ENCODE data around the gene RAB6A.
A peak's percentile ranks its signal among the peaks of the same experiment; 100 is the strongest.
"Not testable (repeated sequence)": the region's sequence is repeated elsewhere in the genome, so short reads cannot be mapped to it uniquely, and the experiment has no call there.

Gene RAB6A

DNA sequence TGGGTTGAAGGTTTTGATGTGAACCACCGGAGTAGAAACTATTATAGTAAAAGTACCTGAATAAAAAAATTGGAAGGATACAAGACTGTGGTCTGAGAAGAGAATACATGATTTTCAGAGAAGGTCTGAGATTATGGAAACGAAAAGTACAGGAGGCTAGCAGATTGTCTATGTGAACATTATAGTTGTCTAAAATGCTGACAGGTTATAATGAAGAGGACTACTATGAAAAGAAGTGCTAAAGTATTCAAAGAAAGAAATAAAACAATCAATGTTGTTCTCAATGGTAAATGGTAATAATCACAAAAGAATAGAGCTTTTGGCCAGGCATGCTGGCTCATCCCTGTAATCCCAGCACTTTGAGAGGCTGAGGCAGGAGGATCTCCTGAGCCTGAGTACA is 34.0 kb downstream of the RAB6A start:
- no peak for DNase-seq (ENCODE audit: low read depth)

GRCh38 chr11:73717136-73717535 is 43.7 kb downstream of the RAB6A start:
- no peak for DNase-seq (ENCODE audit: low read depth)

GRCh38 chr11:73716153-73717056 is 44.5 kb downstream of the RAB6A start:
- no peak for DNase-seq (ENCODE audit: low read depth)

- no peak for DNase-seq (ENCODE audit: low read depth)
Observed at GRCh38 chr11:73715541-73715940, 45.3 kb downstream of the RAB6A start.

DNA sequence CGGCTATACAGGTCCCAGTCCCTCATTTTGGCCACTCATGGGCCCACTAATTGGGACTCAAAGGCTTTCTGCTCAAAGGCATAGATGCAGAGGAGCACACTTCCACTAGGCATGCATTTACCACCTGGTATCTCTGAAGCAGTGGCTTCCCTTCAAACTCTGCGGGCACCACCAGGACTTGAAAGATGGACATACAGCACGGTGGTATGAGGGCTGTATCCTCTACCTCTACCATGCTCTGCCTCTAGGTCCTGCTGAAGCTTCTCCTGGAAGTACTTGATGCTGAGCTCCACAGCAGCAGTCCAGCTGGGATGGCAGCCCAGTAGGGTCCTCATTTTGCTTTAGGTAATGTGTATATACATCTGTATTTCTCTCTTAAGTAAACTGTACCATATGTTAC is 49.9 kb downstream of the RAB6A start:
- no peak for DNase-seq (ENCODE audit: low read depth)

- DNase-seq (ENCODE audit: low read depth), result no peak
Observed at GRCh38 chr11:73705053-73705452, 55.8 kb downstream of the RAB6A start.

GRCh38 chr11:73693899-73694525 is 66.9 kb downstream of the RAB6A start:
- no peak for DNase-seq (ENCODE audit: low read depth)

DNA sequence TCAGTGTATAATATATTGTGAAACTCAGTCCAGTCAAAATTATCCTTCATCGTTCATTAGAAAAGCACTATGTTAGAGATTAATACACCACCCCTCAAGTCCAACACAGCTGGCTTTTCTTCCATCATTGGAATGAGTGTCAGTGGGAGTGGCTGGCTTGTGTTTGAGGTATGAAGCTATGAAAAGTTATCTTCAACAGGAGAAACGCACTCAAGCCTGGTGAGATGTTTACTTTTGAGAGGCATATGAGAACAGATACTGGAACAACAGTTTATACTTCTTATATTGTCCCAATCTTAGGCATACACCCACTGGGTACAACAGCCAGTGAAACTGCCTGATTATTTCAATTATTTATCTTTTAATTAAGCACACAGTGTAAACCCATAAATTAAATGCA is 80.2 kb downstream of the RAB6A start:
- DNase-seq (ENCODE audit: low read depth), result no peak

- not testable (repeated sequence) for DNase-seq (ENCODE audit: low read depth)
Observed at GRCh38 chr11:73676552-73676951, 84.3 kb downstream of the RAB6A start.

DNA sequence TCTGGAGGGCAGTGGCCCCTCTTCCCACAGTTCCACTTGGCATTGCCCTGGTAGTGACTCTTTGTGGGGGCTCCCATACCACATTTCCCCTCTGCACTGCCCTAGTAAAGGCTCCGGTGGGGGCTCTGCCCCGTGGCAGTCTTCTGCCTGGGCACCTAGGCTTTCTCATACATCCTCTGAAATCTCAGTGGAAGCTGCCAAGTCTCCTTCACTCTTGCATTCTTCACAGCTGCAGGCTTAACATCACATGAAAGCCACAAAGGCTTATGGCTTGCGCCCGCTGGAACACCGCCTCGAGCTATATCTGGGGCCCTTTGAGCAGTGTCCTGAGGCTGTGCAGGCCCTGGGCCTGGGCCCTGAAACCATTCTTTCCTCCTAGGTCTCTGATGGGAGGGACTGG is 89.2 kb downstream of the RAB6A start:
- DNase-seq (ENCODE audit: low read depth), result no peak

- no peak for DNase-seq (ENCODE audit: low read depth)
Observed at GRCh38 chr11:73670808-73671207, 90.1 kb downstream of the RAB6A start.

DNA sequence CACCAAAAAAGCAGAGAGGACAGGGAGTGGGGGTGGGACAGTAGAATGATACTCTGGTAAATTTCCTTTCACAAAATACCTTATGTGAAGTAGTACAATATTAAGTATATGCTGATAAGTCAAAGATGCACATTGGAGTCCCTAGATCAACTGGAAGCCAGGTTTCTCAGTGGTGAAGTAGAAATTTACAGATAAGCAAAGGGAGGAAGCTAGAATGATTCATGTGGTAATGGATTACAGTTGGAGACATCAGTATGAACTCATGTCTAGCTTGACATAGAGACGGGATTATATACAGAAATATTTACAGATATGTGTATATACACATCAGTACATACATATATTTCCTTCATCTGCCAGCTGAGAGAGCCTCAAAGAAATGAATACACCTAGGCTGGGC is 93.0 kb downstream of the RAB6A start:
- no peak for DNase-seq (ENCODE audit: low read depth)

DNA sequence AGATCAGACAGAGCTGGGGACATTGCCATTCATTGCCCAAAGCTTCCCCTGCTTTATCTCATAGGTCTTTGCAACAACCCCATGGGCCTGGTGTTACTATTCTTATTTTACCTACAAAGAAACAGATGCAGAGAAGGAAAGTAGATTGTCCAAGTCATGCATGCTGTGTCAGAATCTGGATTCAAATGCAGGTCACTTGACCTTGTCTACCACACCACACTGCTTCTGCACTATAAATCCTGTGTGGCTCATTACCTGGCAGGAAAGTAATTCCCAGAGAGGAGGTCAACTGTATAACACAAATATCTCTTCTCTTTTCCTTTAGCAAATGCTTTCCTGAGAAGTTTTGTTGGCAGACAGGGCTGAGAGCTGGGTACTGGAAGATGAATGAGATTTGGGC is 96.0 kb downstream of the RAB6A start:
- DNase-seq (ENCODE audit: low read depth), result no peak

- no peak for DNase-seq (ENCODE audit: low read depth)
Observed at GRCh38 chr11:73663604-73664495, 97.0 kb downstream of the RAB6A start.

DNA sequence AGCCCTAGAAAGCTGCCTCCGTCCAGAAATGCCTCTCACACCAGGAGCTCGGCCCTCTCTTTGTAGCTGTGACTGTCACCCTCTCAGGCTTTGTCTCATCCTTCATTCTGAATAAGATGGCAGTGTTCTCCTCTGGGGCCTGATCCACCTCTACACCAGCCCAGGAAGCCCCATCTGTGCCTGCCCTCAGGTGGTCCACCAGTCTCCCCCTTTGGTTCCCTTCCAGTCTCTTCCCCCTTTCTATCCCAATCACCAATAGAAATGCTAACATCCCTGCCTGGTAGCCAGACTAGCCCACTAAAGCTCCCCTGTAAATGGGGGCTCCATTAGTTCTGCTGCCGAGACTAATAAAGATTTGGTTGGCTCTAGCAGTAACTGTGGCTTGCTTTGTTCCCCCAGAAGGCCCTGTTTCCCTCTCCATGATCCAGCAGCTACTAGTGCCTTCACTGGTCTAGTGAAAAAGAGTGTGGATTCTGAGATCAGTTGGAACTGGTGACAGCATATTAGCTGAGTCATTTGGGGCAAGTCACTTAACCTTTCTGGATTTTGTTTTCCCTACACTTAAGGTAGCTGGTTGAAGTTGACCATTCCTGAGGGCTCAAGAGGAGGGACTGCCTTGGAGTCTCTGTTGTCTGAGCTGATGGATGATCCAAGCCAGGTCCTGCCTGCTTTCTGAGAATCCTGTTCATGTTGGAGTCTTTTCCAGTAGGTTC is 98.3 kb downstream of the RAB6A start:
- no peak for DNase-seq (ENCODE audit: low read depth)

DNA sequence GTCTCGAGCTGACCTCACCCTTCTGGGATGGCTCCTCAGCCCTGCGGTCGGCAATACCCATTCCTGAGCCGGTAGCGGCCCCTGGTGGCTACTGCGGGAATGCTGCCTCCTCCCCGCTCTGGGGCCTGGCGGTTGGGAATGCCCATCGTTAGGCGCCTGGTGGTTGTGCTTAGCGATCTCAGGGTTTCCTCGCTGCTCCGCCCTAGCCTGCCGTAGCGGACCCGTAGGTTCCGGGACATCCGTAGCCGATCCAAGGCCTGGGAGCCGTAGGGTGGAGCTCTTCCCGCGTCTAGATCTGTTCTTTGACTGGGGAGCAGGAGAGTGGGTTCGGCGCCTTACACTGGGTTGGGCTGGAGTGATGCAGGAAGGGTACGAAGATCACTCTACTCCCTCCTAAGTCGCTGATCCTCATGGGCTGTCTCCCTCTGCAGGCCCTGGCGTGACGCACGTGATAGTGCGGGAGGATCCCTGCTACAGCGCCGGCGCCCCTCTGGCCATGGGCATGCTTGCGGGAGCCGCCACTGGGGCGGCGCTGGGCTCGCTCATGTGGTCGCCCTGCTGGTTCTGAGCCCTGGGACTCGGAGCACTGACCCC is 99.7 kb downstream of the RAB6A start:
- DNase-seq (ENCODE audit: low read depth), result peak; percentile 84

GRCh38 chr11:73660497-73661034 is 100.3 kb downstream of the RAB6A start:
- DNase-seq (ENCODE audit: low read depth), result no peak

- no peak for DNase-seq (ENCODE audit: low read depth)
Observed at GRCh38 chr11:73659961-73660360, 100.9 kb downstream of the RAB6A start.

GRCh38 chr11:73656985-73657384 is 103.9 kb downstream of the RAB6A start:
- no peak for DNase-seq (ENCODE audit: low read depth)

DNA sequence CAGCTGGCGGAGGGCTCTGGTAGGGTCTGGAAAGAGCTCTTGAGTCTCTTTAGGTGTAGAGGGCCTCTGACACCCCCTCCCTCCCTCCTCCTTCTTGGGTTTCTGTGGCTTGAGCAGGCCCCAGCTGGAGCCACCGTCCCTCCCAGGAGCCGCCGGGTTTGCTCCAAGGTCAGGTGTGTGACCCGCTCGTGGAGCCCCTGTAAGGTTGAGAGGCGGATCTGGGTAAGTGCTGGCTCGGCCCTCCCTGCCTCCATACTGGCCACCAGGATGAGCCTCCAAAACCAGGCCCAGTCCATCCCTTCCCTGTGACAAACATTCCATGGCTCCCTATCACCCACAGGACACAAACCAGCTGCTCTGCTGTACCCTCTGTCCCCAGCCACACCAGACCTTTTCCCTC is 105.2 kb downstream of the RAB6A start:
- no peak for DNase-seq (ENCODE audit: low read depth)

- DNase-seq (ENCODE audit: low read depth), result no peak
Observed at GRCh38 chr11:73654482-73655021, 106.3 kb downstream of the RAB6A start.
